CD4-positive, alpha-beta T cell (primary cell): ENCODE data around the gene FAM76B. TPM values are rescaled to one million over a fixed set of nuclear protein-coding genes. Genes with fewer than 3 reads are reported as not detected.
A peak's percentile ranks its signal among the peaks of the same experiment; 100 is the strongest.

Experiments
- ATAC-seq: fragments of 200-7000 bp; cut with Tn5 transposase; one replicate; pipeline ENCODE4 v1.10.0; 2022; ENCODE audit warnings: mild to moderate bottlenecking; ENCODE audit not compliant: poor library complexity
- CTCF ChIA-PET: fragments of 350-600 bp; sonication (Branson Sonifier 250); formaldehyde crosslinking; loops from one replicate; lab custom pipeline; 2021; ENCODE audit warnings: antibody characterized with exemption, inconsistent platforms; lab: Charles Lee
- POLR2A ChIA-PET: fragments of 350-600 bp; sonication (Branson Sonifier 250); formaldehyde crosslinking; loops from one replicate; lab custom pipeline; 2021; ENCODE audit warnings: antibody characterized with exemption, inconsistent platforms; lab: Charles Lee
- DNase-seq, 14 experiments: peaks; one replicate each; pipeline ENCODE4 v3.0.0-alpha.2; 2013 to 2020; ENCODE audit warnings: mixed read lengths in 2 of 14
- H3K27ac ChIP-seq, 2 donors: one replicate each; pipeline versions ENCODE4 v1.5.1 to v1.7.0; 2013; ENCODE audit warnings: low read length in 2 of 2, low read depth in 1 of 2, mild to moderate bottlenecking in 1 of 2
- H3K27me3 ChIP-seq, 2 experiments: 1 replicate in 1 of 2; 2 replicates in 1 of 2; pipeline versions ENCODE4 v1.6.1 to v1.7.0; 2013; ENCODE audit warnings: low read length in 2 of 2, control low read depth in 1 of 2, mild to moderate bottlenecking in 1 of 2, moderate library complexity in 1 of 2; ENCODE audit not compliant: insufficient read depth in 2 of 2, control insufficient read depth in 1 of 2
- H3K36me3 ChIP-seq: one replicate; pipeline ENCODE4 v1.6.1; 2013; ENCODE audit warnings: low read length, control low read depth; ENCODE audit not compliant: insufficient read depth
- H3K4me1 ChIP-seq: one replicate; pipeline ENCODE4 v1.6.1; 2013; ENCODE audit warnings: low read length, control low read depth; ENCODE audit not compliant: insufficient read depth
- H3K4me3 ChIP-seq: one replicate; pipeline ENCODE4 v1.5.1; 2013; ENCODE audit warnings: mild to moderate bottlenecking, low read length, moderate library complexity
- H3K9me3 ChIP-seq, 2 experiments: 1 replicate in 1 of 2; 2 replicates in 1 of 2; pipeline versions ENCODE4 v1.6.1 to v1.7.0; 2013; ENCODE audit warnings: low read length in 2 of 2, mild to moderate bottlenecking in 2 of 2, control low read depth in 1 of 2, moderate library complexity in 1 of 2; ENCODE audit not compliant: control insufficient read depth in 1 of 2, insufficient read depth in 1 of 2
- H3K27ac Mint-ChIP-seq: one replicate; pipeline ENCODE4 v1.8.0; 2020; ENCODE audit warnings: mixed read lengths
- H3K27me3 Mint-ChIP-seq: one replicate; pipeline ENCODE4 v1.8.0; 2021; ENCODE audit warnings: mixed read lengths
- H3K36me3 Mint-ChIP-seq: one replicate; pipeline ENCODE4 v1.8.0; 2021; ENCODE audit warnings: low read depth, mixed read lengths
- H3K4me1 Mint-ChIP-seq: one replicate; pipeline ENCODE4 v1.8.0; 2021; ENCODE audit warnings: low read depth, mixed read lengths
- H3K4me3 Mint-ChIP-seq: one replicate; pipeline ENCODE4 v1.8.0; 2020; ENCODE audit warnings: mild to moderate bottlenecking, mixed read lengths
- H3K9me3 Mint-ChIP-seq: one replicate; pipeline ENCODE4 v1.8.0; 2020; ENCODE audit warnings: mixed read lengths
- CTCF ChIP-seq: fragments of 200-600 bp; IDR thresholded peaks from one replicate; pipeline ENCODE4 v1.8.0; 2022; ENCODE audit warnings: antibody characterized with exemption, mild to moderate bottlenecking
- intact Hi-C, 2 experiments: fragments of 100-400 bp; cut with DNase I in 1 of 2; cut with micrococcal nuclease in 1 of 2; formaldehyde crosslinking; loops; one replicate each; pipeline versions ENCODE4 v1.15.1 to v1.9.0; 2023 to 2025; cut with DNase I, micrococcal nuclease
- total RNA-seq, 174 experiments: library from RNA in 2 of 174; stranded (reverse) in 2 of 174; gene quantifications; one replicate each; pipeline ENCODE4 v1.2.3 and lab custom pipeline; 2021 to 2026

The FAM76B gene
- total RNA-seq, 2 experiments from 2014 or later = 95.1 to 101 TPM

GRCh38 chr11:95794086-95794485 lies 4.5 kb upstream of the FAM76B start:
- Histone ChIP-seq H3K4me3 (no peak overlapping the region), H3K27ac (no peak overlapping the region), H3K36me3 (peaks cover 3% of the 10 kb centered on the region), H3K4me1 (peaks cover 17% of the 10 kb centered on the region), H3K27me3 (no peaks in the 10 kb centered on the region), H3K9me3 (no peaks in the 10 kb centered on the region)
- ChIA-PET CTCF (no interaction called here), POLR2A (no interaction called here)
- peaks cover 53% of the 10 kb centered on the region for H3K4me1 Mint-ChIP-seq
- H3K27ac Mint-ChIP-seq = no peak overlapping the region
- DNase-seq = no peak
- no peaks in the 10 kb centered on the region for H3K9me3 Mint-ChIP-seq
- H3K27me3 Mint-ChIP-seq = no peaks in the 10 kb centered on the region
- peaks cover 23% of the 10 kb centered on the region for H3K36me3 Mint-ChIP-seq
- no peak for ATAC-seq
- intact Hi-C loops = loop anchor here (5.0 to 10.0 kb wide), 6 partner anchors 218 to 1279 kb away; partner anchors contain the start of genes C11orf97 (in 1 of the 2), FUT4 (in 1 of the 2), JRKL (in 1 of the 2) and SRSF8 (in 1 of the 2)
- TF ChIP-seq CTCF = no peak
- no peak overlapping the region for H3K4me3 Mint-ChIP-seq

- Mint-ChIP-seq H3K36me3 (peaks cover 29% of the 10 kb centered on the region), H3K9me3 (no peaks in the 10 kb centered on the region), H3K4me1 (peaks cover 58% of the 10 kb centered on the region), H3K27me3 (no peaks in the 10 kb centered on the region), H3K27ac (no peak overlapping the region), H3K4me3 (peak overlapping the region; percentile 5)
- Histone ChIP-seq H3K4me1 (peaks cover 24% of the 10 kb centered on the region), H3K27me3 (no peaks in the 10 kb centered on the region), H3K27ac (no peak overlapping the region), H3K4me3 (no peak overlapping the region), H3K36me3 (peaks cover 2% of the 10 kb centered on the region), H3K9me3 (no peaks in the 10 kb centered on the region)
- no peak for TF ChIP-seq CTCF
- intact Hi-C loops = loop anchor here (2.0 to 10.0 kb wide), 7 partner anchors 219 to 1278 kb away; partner anchors contain the start of genes JRKL (in 2 of the 2), C11orf97 (in 1 of the 2), FUT4 (in 1 of the 2) and SRSF8 (in 1 of the 2)
- ChIA-PET POLR2A (interaction anchor here (1.3 to 5.2 kb wide), 2 partner anchors 562 to 703 kb away, joined by 3 to 90 read pairs; partner anchors contain the start of genes ENDOD1 and SESN3), CTCF (interaction anchor here (1.4 to 1.9 kb wide), 3 partner anchors 11 to 726 kb away, joined by 3 to 7 read pairs (median 5); partner anchors contain the start of gene SRSF8)
- DNase-seq (no peak), ATAC-seq (no peak)
These were observed 3.5 kb upstream of the FAM76B start for GRCh38 chr11:95793116-95793515.

DNA sequence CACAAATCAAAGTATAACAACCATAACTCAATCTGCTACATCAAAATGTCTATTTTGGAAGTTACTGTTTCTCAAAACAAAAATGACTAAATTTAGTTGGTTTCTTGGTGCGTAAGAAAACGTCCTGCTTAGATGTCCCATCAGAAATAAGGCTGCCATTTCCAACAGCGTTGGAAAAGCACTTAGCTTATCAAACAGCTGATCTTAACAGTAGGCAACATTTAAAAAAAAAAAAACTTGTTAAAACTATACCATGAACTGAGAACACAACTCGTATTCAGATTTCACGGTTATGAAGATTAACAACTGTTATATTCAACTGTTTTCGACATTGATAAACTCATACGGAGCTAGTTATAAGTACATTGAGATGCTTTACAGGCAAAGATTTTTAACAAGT lies 3.1 kb upstream of the FAM76B start:
- Mint-ChIP-seq H3K4me3 (peak overlapping the region; percentile 56), H3K36me3 (peaks cover 33% of the 10 kb centered on the region), H3K27me3 (no peaks in the 10 kb centered on the region), H3K27ac (no peak overlapping the region), H3K9me3 (no peaks in the 10 kb centered on the region), H3K4me1 (peaks cover 62% of the 10 kb centered on the region)
- Histone ChIP-seq H3K27ac (no peak overlapping the region), H3K36me3 (peaks cover 2% of the 10 kb centered on the region), H3K4me1 (peaks cover 24% of the 10 kb centered on the region), H3K4me3 (no peak overlapping the region), H3K27me3 (no peaks in the 10 kb centered on the region), H3K9me3 (no peaks in the 10 kb centered on the region)
- ChIA-PET POLR2A (interaction anchor here (1.3 to 5.2 kb wide), 3 partner anchors 562 to 819 kb away, joined by 3 to 90 read pairs (median 24); partner anchors contain the start of genes CWC15, ENDOD1, KDM4D and SESN3), CTCF (interaction anchor here (1.4 to 1.9 kb wide), 3 partner anchors 11 to 726 kb away, joined by 3 to 7 read pairs (median 5); partner anchors contain the start of gene SRSF8)
- TF ChIP-seq CTCF = no peak
- intact Hi-C loops = loop anchor here (2.0 to 10.0 kb wide), 7 partner anchors 220 to 1278 kb away; partner anchors contain the start of genes JRKL (in 2 of the 2), C11orf97 (in 1 of the 2), FUT4 (in 1 of the 2) and SRSF8 (in 1 of the 2)
- no peak for DNase-seq
- ATAC-seq = no peak
